Measurements from ENCODE around the gene GRID2.
"Not testable (repeated sequence)": the region's sequence is repeated elsewhere in the genome, so short reads cannot be mapped to it uniquely, and the experiment has no call there.

The GRID2 gene

DNA sequence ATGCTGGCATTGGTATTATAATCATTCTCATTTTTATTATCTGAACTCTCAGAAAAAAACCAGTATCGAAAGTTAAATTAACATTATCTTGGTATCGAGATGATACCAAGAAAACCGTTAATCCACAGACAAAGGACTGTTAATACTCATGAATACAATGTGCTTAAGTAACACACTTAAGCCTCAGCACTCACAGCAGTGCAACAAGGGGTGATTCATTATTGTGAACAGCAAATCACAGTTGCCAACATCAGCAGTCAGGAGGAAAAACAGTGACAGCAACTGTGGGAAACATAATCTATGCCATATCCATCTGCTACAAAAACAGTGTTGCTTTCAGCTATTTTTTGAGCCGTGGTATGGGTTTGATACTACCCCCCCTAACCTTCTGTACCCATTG, 1313.8 kb downstream of the GRID2 start:
- FAIRE-seq, result no peak

DNA sequence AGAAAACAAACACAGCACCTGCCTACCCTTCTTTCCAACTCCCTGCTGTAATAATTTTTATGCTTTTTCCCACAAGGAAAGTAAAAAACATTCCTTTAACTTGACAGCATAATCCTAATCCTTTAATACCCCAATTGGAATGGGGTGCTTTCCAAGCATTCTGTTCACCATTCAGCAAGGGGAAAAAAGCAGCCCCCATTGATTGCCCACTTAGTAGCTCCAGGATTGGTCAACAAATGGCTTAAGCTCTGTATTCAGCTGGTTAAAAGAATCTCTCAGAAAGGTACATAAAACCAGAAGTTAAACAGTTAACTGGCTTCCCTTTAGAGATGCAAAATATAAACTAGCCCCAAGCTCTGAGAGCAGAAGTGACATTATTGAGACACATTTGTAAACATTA, 1330.0 kb downstream of the GRID2 start:
- FAIRE-seq, result no peak

DNA sequence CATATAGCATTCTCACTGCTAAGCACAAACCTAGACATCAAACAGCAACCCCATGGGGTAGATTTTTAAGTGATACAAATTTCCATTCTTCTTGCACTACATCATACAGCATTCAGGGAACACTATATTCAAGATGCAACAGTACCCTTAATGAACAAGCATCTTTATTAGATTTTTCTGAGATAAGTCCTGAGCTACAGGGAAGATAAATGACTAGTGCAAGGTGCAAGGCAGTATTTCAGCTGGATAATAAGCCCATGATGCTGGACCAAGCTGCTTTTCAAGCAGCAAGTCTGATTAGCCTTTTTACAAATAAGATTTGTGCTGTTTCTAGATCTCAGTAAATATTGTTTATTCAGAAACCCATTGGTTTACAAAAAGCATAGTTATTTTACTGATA, 1332.2 kb downstream of the GRID2 start:
- no peak for FAIRE-seq

DNA sequence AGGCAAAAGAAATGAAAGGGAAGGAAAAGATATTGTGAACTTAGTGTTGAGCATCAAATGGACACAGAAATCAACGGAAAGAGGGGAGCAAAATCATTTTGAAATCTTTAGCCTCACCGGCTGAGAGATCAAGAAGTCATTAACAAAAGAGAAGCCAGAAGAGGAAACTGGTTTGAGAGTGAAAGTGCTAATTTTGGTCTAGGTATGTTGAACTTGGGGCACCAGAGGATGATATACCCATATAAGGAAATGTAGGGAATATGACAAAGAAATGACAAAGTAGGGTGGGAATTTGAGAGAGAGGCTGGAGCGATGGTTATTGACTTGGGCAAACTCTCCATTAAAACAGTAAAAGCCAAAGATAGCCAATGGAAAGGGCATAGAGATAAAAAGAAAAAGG, 1341.4 kb downstream of the GRID2 start:
- FAIRE-seq, result no peak

DNA sequence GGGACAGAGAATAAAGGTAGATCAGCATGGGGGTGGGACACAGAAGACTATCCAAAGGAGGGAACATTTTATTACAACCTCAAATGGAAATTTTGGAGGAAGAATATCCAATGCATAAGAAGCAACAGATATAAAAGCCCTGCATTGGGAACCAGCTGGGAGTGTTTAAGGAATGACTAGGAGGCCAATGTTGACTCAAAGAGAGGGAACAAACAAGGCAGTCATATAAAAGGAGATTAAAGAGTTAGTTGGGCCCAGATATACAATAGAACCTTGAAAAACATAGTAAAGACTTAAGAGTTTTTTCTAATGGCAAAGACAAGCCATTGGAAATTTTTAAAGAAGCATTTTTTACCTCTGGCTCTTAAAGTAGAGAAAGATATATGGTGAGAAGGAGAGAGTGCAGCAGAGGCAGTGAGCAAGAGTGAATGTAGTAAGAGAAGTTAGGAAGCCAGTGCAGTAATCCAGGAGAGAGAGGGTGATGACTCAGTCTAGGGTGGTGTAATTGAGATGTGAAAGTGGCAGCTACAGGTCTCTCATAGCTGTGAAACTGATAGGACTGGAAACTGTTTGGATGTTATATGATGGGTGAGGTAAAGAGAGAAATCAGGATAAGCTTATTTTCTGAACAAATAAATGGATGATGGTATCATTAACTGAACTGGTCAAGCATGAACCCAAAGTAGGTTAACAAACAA, 1342.6 kb downstream of the GRID2 start:
- no peak for FAIRE-seq

DNA sequence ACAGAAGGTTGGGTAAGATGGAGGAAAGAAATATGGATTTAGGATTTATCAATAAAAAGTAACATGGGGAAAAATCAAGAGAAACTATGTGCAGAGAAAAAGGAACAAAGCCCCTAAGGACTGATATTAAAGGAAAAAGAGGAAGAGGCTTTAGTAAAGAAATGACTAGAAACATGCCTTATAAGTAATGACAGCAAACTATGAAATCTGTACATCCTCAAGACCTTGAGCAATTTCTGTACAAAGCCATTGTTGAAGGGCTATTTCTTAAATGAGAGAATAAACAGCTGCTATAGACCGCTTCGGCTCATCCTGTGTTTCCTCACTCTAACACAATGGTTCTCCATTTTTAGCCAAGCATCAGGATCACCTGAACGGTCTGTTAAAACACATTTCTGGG, 1344.5 kb downstream of the GRID2 start:
- no peak for FAIRE-seq

DNA sequence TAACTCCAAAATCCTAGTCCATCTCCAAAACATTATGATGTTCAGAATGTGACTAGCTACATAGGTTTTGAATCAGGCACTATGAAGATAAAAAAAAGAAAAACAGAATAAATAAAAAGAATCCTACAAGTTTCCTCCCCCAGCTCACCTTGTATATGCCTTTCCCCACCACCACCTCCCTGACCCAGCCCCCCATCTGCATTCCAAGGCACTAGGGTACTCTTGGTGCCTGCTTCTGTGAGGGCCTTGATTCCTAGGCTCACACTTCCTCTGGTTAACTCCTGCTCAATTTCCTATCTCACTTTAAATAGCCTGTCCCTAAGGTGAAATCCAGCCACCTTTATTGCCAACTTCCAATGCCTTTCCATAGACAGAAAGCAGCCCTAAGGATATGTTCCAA, 1346.1 kb downstream of the GRID2 start:
- no peak for FAIRE-seq

DNA sequence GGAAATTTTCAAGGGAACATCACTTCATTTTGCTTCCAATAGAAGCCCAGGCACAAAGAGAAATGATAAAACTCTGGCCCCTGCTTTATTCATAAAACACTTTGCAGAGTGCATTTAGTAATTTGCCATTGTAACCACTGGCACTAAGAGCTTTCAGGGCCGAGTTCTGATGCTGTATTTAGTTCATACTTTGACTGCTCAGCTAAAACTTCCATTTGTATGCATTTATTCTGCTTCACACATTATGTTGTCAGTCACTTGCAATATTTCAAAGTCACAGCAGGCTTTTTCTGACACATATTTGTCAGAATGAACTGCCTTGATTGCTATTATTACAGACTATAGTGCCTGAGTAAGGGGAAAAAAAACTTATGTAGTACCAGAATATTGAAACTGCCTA, 1350.4 kb downstream of the GRID2 start:
- no peak for FAIRE-seq

DNA sequence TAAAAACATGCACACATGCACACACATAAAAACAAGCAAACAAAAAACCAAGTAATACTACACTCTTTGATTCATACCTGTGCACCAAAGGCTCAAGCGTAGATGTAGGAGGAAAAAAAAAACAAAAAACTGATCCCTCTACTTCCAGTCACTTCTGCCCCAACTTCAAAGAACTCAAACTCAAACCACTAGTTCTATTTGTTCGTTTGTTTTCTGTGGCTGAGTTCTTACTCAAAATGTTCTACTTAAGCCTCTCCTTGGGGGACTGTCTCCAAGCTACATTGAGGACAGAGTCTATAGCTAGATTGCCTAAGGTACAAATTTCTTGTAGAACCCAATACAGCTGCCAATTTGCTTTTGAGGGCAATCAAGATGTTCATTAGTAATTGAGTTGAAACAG, 1353.8 kb downstream of the GRID2 start:
- no peak for FAIRE-seq

DNA sequence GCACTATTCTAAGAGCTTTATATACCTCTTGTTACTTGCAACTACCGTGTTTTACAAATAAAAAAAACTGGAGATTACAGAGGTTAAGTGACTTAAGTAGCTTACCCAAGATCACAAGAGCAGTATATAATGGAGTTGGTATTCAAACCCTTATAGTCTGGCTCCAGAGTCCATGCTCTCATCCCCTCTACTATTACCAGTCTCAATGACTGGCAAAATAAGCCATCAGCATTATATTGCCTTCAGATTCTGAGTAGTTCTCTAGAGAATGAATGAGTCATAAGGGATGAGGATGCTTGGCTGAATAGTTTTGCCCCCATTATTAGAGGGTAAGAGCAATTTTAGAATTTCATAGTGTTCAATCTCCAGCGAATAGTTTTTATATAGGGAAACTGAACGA, 1354.7 kb downstream of the GRID2 start:
- FAIRE-seq, result no peak

DNA sequence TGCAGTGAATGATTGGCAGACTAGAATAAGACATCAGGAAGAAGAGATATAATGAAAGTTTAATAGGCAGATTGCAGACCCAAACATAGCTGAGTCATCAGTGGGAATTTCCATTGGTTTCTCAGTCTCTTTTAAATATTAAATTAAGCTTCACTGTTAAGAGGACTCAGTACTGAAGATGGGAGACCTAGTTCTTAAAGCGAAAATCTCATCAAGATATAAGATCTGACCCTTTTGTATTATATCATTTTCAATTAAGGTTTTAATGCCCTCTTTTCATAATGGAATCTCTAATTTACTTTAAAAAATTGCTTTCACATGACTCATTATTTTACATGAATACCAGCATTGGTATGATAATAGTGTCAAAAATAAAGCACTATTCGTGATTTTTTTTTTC, 1355.9 kb downstream of the GRID2 start:
- FAIRE-seq, result no peak

DNA sequence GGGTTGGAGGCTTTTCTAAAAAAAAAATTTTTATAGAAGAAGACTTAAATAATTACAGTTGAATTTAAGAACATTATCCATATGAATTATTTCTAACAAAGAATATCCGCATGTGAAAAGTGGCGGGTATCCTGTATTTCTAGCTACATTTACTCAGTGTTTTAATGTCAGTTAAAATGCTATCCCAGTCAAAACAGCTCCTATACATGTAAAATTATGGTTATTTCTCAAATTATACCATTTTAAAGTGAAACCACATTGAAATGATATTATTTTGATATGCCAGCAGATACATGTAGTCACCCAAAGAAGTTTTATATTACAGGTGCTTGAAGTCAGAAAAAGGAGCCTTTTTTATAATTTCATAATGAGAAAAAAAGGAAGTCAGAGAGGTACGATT, 1356.3 kb downstream of the GRID2 start:
- no peak for FAIRE-seq

DNA sequence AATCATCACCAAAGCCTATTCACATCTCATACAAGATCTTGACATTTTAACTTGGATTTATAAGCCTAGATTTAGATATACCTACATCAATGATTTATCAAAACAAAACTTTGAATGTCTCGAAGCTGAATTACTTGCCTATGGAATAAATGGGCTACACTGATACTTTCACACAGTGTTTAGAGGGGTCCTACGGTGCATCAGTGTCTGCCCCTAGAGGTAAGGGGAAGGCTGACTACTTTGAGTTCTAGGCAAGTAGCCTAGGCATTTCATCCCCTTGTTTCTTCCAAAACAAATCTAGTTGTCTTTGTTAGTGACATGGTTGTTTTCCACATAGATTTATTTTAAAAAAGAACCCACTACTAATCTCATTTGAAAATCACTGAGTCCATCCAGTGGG, 1366.7 kb downstream of the GRID2 start:
- FAIRE-seq, result no peak

DNA sequence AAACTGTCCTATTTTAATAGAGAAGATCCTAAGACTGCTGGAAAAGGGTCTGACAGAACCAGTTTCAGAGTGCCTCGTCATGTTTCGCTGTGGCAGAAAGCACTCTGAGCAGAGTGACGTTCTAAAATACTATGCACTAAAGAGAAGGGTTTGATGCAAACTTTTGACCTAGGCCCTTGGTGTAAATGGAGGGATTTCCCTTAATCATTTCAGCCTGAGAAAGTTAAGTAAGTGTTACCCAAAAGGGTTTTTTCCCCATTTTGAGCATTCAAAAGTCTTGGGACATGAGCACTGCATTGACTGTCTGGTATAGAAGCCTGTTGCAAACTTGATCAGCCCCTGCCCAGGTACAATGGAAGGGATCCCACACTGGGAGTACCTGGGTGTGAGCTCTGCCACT, 1367.3 kb downstream of the GRID2 start:
- no peak for FAIRE-seq

DNA sequence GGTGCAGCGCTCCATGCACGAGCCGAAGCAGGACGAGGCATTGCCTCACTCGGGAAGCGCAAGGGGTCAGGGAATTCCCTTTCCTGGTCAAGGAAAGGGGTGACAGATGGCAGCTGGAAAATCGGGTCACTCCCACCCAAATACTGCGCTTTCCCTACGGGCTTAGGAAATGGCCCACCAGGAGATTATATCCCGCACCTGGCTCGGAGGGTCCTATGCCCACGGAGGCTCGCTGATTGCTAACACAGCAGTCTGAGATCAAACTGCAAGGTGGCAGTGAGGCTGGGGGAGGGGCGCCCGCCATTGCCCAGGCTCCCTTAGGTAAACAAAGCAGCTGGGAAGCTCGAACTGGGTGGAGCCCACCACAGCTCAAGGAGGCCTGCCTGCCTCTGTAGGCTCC, 1373.2 kb downstream of the GRID2 start:
- not testable (repeated sequence) for FAIRE-seq

DNA sequence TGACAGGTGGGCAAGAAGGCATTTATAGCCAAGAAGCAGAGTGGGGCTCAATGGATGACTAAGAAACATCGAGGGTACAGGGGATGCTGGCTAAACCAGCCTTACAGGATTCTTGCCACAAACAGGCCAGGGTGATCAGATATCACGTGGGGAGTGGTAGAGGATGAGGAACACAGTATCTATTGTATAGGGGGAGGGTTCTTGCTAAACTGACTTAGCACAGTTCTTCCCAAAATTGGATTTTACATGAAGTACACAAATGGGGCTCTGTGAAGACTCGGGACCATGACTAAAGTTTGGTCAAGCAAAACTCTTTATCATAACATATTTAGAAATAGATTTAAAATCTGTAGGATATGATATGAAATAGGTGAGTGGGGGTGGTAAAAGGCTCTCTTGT, 1380.8 kb downstream of the GRID2 start:
- no peak for FAIRE-seq

DNA sequence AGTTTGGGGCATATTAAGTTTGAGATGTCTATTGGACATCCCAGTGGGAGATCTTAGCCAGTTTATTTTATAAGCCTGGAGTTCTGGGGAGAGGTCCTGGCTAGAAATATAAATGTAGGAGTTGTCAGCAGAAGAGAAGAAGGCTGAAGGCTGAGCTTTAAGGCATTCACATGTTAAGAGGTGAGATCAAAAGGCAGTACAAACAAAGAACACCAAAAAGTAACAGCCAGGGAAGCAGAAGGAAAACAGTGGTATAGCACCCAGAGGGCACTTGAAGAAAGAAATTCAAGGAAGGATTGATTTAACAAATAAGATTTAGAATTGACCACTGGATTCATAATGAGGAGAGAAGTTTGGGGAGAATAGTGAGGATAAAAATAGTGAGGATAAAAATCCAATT, 1383.5 kb downstream of the GRID2 start:
- FAIRE-seq, result no peak

DNA sequence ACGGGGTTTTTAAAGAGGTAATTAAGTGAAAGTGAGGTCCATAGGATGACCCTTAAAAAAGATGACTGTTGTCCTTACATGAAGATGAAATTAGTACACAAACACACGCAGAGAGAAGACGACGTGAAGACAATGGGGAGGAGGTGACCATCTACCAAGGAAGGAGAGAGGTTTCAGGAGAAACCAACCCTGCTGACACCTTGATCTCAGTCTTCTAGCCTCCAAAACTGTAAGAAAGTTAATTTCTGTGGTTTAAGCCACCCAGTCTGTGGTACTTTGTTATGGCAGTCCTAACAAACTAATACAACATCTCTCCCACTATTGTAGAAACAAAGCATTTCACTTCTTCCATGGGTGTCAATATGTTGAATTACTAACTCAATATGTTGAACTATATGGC, 1385.2 kb downstream of the GRID2 start:
- no peak for FAIRE-seq

DNA sequence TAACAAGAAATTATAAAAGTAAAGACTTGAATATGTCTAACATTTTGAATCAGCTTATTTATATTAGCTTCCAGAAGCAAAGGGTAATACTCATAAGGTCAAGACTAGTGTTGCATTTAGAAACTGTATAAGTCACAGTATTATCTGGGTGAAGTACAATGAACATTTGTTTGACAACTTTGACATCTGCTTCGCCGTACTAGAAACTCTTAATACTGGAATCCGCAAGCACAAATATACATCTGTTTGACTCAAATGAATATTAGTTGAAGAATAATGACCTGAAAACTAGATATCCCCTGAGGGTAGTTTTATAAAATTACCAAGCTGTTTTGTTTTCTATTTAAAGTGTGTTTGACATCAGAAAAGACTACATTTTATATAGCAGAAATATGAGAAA, 1389.4 kb downstream of the GRID2 start:
- no peak for FAIRE-seq

DNA sequence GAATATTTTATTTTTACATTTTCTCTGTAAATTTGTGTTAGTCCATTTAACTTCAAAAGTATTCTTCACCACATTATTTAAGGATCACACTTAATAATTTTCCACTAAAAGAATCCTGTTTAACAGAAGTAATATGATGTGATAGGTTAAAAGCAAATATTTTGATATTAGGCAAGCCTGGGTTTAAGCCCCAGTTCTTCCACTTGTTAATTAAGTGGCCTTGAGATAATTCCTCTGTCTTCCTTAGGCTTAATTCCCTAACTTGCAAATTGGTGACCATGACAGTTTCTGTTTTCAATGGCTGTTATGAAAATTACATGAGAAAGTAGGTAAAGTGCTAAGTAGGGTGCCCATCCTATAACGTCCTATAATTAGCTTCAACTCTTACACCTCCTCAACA, 1394.9 kb downstream of the GRID2 start:
- no peak for FAIRE-seq

DNA sequence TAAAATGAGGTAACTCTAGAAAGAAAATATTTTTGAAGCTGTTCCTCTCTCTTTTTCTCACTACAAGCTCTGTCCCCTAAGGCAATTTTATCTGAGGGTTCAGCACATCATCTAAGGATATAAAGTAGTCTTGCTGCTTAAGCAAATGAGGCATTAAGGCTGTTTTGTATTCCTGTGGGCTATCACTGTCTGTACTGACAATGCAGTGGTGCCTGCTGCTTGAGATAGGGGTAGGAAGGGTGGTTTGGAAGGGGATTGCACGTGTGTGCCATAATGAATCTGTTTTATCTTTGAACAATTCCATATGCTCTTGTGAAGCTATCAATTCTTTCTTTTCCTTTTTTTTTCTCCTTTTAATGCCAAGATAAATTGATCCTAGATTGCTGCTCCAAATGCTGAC, 1396.8 kb downstream of the GRID2 start:
- no peak for FAIRE-seq

DNA sequence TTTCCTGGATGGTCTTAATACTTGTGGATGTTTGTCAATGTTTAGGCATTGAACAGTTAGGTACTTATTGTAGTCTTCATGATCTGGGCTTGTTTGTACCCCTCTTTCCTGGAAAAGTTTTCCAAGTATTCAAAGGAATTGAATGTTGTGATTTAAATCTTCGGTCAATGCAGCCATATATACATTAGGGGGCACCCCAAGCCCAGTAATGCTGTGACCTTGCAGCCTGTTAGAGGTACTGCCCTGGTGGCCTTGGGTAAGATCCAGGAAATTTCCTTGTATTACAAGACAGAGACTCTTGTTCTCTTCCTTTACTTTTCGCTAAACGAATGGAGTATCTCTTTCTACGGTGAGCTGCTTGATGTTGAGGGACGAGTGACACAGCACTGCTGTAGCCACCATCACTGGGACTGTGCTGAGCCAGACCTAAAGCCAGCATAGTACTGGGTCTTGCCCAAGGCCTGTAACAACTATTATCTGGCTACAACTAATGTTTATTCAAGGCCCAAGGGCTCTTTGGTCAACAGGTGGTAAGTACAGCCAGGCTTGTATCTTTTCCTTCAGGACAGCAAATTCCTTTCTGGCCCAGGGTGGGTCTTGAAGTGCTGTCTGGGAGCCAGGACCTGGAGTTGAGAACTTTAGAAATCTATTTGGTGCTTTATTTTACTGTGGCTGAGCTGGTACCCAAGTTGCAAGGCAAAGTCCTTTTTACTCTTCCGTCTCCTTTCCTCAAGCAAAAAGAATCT, 1406.5 kb downstream of the GRID2 start:
- FAIRE-seq, result no peak

DNA sequence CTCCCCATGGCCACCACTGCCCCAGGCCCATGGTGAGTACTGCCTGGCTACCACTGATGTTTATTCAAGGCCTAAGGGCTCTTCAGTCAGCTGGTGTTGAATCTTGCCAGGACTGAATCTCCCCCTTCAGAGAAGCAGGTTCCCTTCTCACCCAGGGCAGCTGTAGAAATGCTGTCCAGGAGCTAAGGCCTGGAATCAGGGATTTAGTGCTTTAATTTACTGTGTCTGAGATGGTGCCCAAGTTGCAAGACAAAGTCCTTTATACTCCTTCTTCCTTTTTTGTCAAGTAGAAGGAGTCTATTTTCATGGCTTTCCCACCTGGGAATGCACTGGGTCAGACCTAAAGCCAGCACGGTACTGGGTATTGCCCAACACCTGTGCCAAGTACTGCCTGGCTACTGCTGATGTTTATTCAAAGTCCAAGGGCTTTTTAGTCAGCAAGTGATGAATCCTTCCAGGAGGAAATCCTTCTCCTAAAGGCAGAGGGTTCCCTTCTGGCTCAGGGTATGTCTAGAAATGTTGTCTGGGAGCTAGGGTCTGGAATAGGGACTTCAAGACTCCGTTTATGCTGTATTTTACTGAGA, 1407.2 kb downstream of the GRID2 start:
- FAIRE-seq, result no peak

DNA sequence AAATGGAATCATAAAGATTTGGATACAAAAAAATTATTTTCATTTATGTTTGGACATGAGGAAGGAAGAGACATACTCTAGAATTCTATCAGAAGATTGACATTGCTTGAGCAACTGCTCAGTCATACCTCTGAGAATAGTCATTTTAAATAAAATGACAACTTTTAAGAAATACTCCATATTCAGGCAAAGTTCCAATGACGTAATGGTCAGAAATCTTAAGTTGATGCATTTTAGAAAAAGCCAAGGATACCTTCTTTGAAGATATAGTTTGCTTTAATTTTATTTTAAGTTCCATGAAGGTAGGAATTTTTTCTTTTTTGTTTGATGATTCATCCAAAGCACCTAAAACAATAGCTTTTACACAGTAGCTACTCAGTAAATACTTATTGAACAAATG, 1414.5 kb downstream of the GRID2 start:
- no peak for FAIRE-seq

DNA sequence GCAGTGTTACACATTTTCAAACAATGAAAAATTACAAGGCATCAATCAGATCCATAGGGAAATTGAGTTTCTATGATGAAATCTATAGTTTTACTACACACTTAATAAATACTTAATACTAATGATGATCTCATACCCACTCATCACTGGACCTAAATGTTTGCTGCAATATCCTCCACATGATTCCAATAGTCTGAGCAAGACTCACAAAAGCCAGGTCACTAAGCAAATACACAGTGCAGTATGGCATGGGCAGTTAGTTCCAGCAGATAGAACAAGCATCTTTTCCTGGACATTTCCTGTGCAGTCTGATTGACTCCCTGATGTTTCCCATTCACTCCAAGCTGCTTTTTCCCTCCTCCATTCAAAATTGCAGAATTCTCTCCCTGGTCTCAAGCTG, 1415.8 kb downstream of the GRID2 start:
- FAIRE-seq, result no peak
